Sigmoid colon (tissue), 7 donors: Measurements from ENCODE around the gene IARS1. TPM values are rescaled to one million over a fixed set of nuclear protein-coding genes. Genes with fewer than 3 reads are reported as not detected.

Experiments used
- DNase-seq: peaks from one replicate; pipeline ENCODE4 v3.0.0-alpha.2; 2019
- H3K27ac ChIP-seq, 4 donors: fragments of 200-600 bp; sonication (generic); one replicate each; pipeline ENCODE4 v1.5.1; 2016 to 2019; ENCODE audit warnings: mild to moderate bottlenecking in 1 of 4
- H3K27me3 ChIP-seq, 3 donors: fragments of 200-600 bp; sonication (generic); one replicate each; pipeline ENCODE4 v1.5.1; 2019; ENCODE audit warnings: mild to moderate bottlenecking in 1 of 3
- H3K36me3 ChIP-seq, 4 donors: fragments of 200-600 bp; sonication (generic); one replicate each; pipeline ENCODE4 v1.5.1; 2016 to 2019
- H3K4me1 ChIP-seq, 4 donors: fragments of 200-600 bp; sonication (generic); one replicate each; pipeline ENCODE4 v1.5.1; 2017 to 2019
- H3K4me3 ChIP-seq, 4 donors: fragments of 200-600 bp; sonication (generic); one replicate each; pipeline ENCODE4 v1.5.1; 2017 to 2019; ENCODE audit warnings: mild to moderate bottlenecking in 2 of 4, moderate library complexity in 1 of 4
- H3K9me3 ChIP-seq, 4 donors: fragments of 200-600 bp in 3 of 4; sonication (generic) in 3 of 4; one replicate each; pipeline versions ENCODE4 v1.5.1 to v1.6.1; 2013 to 2019
- EP300 ChIP-seq, 4 donors: sonication (generic); formaldehyde crosslinking; IDR thresholded peaks; one replicate each; pipeline ENCODE4 v1.6.1; 2017; ENCODE audit warnings: antibody characterized with exemption in 4 of 4
- POLR2A ChIP-seq, 2 donors: fragments of 450-650 bp; IDR thresholded peaks; one replicate each; pipeline ENCODE4 v1.6.1; 2016; ENCODE audit warnings: antibody characterized with exemption in 2 of 2, mild to moderate bottlenecking in 2 of 2, moderate library complexity in 2 of 2
- POLR2AphosphoS5 ChIP-seq, 4 donors: sonication (generic); formaldehyde crosslinking; IDR thresholded peaks; one replicate each; pipeline ENCODE4 v1.6.1; 2017; ENCODE audit warnings: antibody characterized with exemption in 4 of 4
- WGBS, 2 donors: extraction: QIAGEN DNeasy Blood & Tissue Kit; methylation state at CpG; one replicate each; pipeline ENCODE4 v1.1.7; 2013; 5-methylcytosine and 5-hydroxymethylcytosine counted together
- intact Hi-C: fragments of 100-400 bp; cut with DNase I; formaldehyde crosslinking; loops from one replicate; pipeline ENCODE4 v1.15.1; 2023
- polyA plus RNA-seq, 3 donors: library from polyadenylated mRNA; stranded (reverse); fragments of 200-250 nt; gene quantifications; one replicate each; pipeline ENCODE4 v1.2.3, GENCODE V29; 2013
- total RNA-seq, 4 donors: library from RNA; depleted of rRNA; stranded (reverse); fragments of >200 nt; gene quantifications; one replicate each; pipeline ENCODE4 v1.1.0, GENCODE V29; 2016
- TF ChIP-seq, protein P1 (sequence below), 4 experiments: fragments of 450-650 bp in 3 of 4; fragments of 200-600 bp in 1 of 4; IDR thresholded peaks; one replicate each; pipeline ENCODE4 v1.5.1; 2016 to 2019; ENCODE audit warnings: antibody characterized with exemption in 4 of 4, mild to moderate bottlenecking in 3 of 4, moderate library complexity in 2 of 4
- donor health status: healthy with polysubstance abuse.
- donor health status: Bipolar disorder and iron deficiency.
- donor health status: healthy.

Gene IARS1
- total and polyA plus RNA-seq, 7 donors, result 9.0 to 62.4 (median 61.4) TPM

DNA sequence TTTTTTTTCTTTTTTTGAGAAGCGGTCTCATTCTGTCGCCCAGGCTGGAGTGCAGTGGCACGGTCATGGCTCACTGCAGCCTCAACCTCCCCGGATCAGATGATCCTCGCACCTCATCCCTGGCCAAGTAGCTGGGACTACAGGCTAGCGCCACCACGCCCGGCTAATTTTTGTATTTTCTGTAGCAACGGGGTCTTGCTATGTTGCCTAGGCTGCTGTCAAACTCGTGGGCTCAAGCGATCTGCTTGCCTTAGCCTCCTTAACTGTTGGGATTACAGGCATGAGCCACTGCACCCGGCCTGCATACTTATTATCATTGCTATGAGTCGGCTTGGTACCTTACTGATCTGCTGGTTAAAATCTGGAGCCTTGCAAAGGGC, 790 bp upstream of the IARS1 start:
- H3K9me3 ChIP-seq, result no peaks in the 10 kb centered on the region
- H3K27ac ChIP-seq, result peak overlapping the region; percentile 72 to 79 (median 78)
- WGBS, 2 donors, result 7 to 19% methylated on average over 13 of the region's 13 CpGs
- peaks cover 0 to 28% (median 22%) of the 10 kb centered on the region in 4 donors for H3K4me1 ChIP-seq
- DNase-seq, result peak; percentile 60
- intact Hi-C loops, result no loop called here
- peaks cover 11 to 27% (median 19%) of the 10 kb centered on the region in 4 donors for H3K36me3 ChIP-seq
- TF ChIP-seq EP300 (IDR thresholded peaks at IDR 0.05), result no peak
- TF ChIP-seq, protein P1, sequence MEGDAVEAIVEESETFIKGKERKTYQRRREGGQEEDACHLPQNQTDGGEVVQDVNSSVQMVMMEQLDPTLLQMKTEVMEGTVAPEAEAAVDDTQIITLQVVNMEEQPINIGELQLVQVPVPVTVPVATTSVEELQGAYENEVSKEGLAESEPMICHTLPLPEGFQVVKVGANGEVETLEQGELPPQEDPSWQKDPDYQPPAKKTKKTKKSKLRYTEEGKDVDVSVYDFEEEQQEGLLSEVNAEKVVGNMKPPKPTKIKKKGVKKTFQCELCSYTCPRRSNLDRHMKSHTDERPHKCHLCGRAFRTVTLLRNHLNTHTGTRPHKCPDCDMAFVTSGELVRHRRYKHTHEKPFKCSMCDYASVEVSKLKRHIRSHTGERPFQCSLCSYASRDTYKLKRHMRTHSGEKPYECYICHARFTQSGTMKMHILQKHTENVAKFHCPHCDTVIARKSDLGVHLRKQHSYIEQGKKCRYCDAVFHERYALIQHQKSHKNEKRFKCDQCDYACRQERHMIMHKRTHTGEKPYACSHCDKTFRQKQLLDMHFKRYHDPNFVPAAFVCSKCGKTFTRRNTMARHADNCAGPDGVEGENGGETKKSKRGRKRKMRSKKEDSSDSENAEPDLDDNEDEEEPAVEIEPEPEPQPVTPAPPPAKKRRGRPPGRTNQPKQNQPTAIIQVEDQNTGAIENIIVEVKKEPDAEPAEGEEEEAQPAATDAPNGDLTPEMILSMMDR (IDR thresholded peaks at IDR 0.05), result no peak
- TF ChIP-seq POLR2A (IDR thresholded peaks at IDR 0.05), result no peak
- TF ChIP-seq POLR2AphosphoS5 (IDR thresholded peaks at IDR 0.05), result no peak
- H3K27me3 ChIP-seq, result no peaks in the 10 kb centered on the region
- H3K4me3 ChIP-seq, result peak overlapping the region; percentile 51 to 78 (median 64)

DNA sequence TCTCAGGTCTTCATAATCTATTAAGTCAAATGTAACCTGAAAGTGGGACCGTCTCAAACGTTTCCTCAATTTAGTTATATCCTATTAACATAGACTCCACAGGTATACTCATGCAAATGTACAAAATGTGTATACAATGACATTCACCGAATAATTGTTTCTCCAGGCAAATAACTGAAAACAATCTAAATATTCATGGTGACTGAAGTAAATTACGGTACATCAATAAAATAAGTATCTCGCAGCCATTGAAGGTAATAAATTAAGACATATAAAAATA, 482 bp downstream of the IARS1 start:
- TF ChIP-seq, protein P1 (IDR thresholded peaks at IDR 0.05), result no peak
- TF ChIP-seq EP300 (IDR thresholded peaks at IDR 0.05) (no peak), POLR2A (IDR thresholded peaks at IDR 0.05) (no peak), POLR2AphosphoS5 (IDR thresholded peaks at IDR 0.05) (no peak)
- WGBS, 2 donors, result 1 to 2% methylated on average over 5 of the region's 5 CpGs
- H3K27me3 ChIP-seq, result no peaks in the 10 kb centered on the region
- H3K27ac ChIP-seq, result peak overlapping the region; percentile 72 to 79 (median 78)
- DNase-seq, result no peak
- intact Hi-C loops, result loop anchor here (2.0 kb wide), 1 partner anchor 158 kb away; no protein-coding TSS in a partner anchor
- peaks cover under 1 to 24% (median 7%) of the 10 kb centered on the region in 4 donors for H3K36me3 ChIP-seq
- peak overlapping the region; percentile 51 to 78 (median 64) for H3K4me3 ChIP-seq
- peaks cover 0 to 28% (median 22%) of the 10 kb centered on the region in 4 donors for H3K4me1 ChIP-seq
- no peaks in the 10 kb centered on the region for H3K9me3 ChIP-seq

DNA sequence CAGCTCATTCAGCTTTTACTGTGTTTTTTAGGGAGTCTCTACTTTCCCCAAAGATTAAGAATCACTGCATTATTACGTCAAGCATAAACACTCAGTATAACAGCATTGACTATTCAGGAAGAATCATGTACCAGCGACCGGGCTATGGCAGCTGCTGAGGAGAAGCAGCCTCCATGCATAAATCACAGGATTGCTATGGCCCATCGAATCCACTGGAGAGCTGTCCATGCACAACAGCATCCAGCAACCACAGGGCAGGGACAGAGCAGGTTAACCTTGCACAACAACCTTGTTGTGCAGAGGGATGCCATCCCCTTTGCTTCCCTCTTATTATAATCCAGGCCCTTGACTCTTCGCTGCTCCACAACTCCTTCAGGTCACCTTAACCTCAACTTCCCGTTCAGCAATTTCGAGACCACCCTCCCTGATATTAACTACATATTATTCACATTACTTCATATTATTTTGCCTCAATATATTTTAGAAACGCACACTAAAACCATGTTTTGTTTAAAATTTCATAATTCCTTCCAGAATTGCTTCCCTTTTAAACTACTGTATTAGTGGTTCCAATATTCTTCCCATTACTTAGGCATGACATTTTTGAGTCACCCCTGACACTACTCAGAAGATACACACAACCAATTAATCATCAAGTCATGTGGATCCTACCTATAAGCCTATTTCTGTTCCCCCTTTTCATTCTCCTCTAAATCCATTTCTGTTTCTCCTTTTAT, 991 bp downstream of the IARS1 start:
- no peak for DNase-seq
- intact Hi-C loops, result loop anchor here (2.0 kb wide), 1 partner anchor 158 kb away; no protein-coding TSS in a partner anchor
- 54% methylated on average over 8 of the region's 8 CpGs for WGBS, 2 donors
- Histone ChIP-seq H3K36me3 (peaks cover 0 to 24% (median 3%) of the 10 kb centered on the region in 4 donors), H3K4me1 (peaks cover 0 to 28% (median 22%) of the 10 kb centered on the region in 4 donors), H3K9me3 (no peaks in the 10 kb centered on the region), H3K4me3 (peak overlapping the region; percentile 51 to 78 (median 64)), H3K27me3 (no peaks in the 10 kb centered on the region), H3K27ac (peak overlapping the region in 3 of 4 donors; percentile 76 to 79 (median 79))
- TF ChIP-seq, protein P1 (IDR thresholded peaks at IDR 0.05), result no peak
- TF ChIP-seq POLR2AphosphoS5 (IDR thresholded peaks at IDR 0.05) (no peak), EP300 (IDR thresholded peaks at IDR 0.05) (no peak), POLR2A (IDR thresholded peaks at IDR 0.05) (no peak)

DNA sequence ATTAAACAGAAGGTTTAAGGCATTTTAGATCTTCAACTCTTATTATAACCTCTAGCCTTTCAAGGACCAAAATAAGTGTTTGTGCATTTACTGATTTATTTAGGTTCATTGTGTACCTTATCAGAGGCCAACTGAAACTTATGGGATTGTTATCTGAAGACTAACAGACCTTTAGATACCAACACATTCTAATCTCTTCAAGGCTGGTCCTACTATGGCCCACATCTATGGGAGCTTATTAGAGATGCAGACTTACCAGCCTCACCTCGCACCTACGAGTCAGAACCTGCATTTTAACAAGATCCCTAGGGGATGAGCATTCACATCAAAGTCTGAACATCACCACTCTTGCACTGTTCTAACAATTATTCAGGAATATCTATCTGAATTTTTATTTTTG, 1.9 kb downstream of the IARS1 start:
- no peak overlapping the region for H3K4me3 ChIP-seq
- no peak overlapping the region for H3K27ac ChIP-seq
- H3K27me3 ChIP-seq, result no peaks in the 10 kb centered on the region
- no peak for TF ChIP-seq POLR2AphosphoS5 (IDR thresholded peaks at IDR 0.05)
- TF ChIP-seq POLR2A (IDR thresholded peaks at IDR 0.05), result no peak
- TF ChIP-seq, protein P1 (IDR thresholded peaks at IDR 0.05), result no peak
- TF ChIP-seq EP300 (IDR thresholded peaks at IDR 0.05), result no peak
- H3K36me3 ChIP-seq, result peaks cover 0 to 23% (median 2%) of the 10 kb centered on the region in 4 donors
- no peak for DNase-seq
- H3K4me1 ChIP-seq, result peaks cover 0 to 28% (median 22%) of the 10 kb centered on the region in 4 donors
- WGBS, 2 donors, result 81 to 88% methylated on average over 2 of the region's 2 CpGs
- intact Hi-C loops, result no loop called here
- H3K9me3 ChIP-seq, result no peaks in the 10 kb centered on the region
